IPS-18a (cell line): ENCODE results near the gene RBM33.

Experiments
- H3K27ac ChIP-seq: one replicate; pipeline ENCODE4 v1.5.1; 2013; ENCODE audit warnings: low read length
- H3K27me3 ChIP-seq: one replicate; pipeline ENCODE4 v1.6.1; 2013; ENCODE audit warnings: mild to moderate bottlenecking, low read length; ENCODE audit not compliant: control insufficient read depth, insufficient read depth
- H3K36me3 ChIP-seq: one replicate; pipeline ENCODE4 v1.6.1; 2013; ENCODE audit warnings: low read depth, low read length; ENCODE audit not compliant: control insufficient read depth
- H3K4me1 ChIP-seq: one replicate; pipeline ENCODE4 v1.6.1; 2013; ENCODE audit warnings: low read depth, low read length; ENCODE audit not compliant: control insufficient read depth
- H3K4me3 ChIP-seq: one replicate; pipeline ENCODE4 v1.5.1; 2013; ENCODE audit warnings: low read length
- H3K9ac ChIP-seq: one replicate; pipeline ENCODE4 v1.6.1; 2013; ENCODE audit warnings: mild to moderate bottlenecking, low read length, moderate library complexity
- H3K9me3 ChIP-seq: one replicate; pipeline ENCODE4 v1.6.1; 2013; ENCODE audit warnings: low read depth, low read length; ENCODE audit not compliant: control insufficient read depth

The RBM33 gene

GRCh38 chr7:155665957-155666287 lies 21.5 kb downstream of the RBM33 start:
- no peak overlapping the region for H3K4me3 ChIP-seq
- peaks cover 15% of the 10 kb centered on the region for H3K36me3 ChIP-seq
- peaks cover 16% of the 10 kb centered on the region for H3K4me1 ChIP-seq
- no peak overlapping the region for H3K9ac ChIP-seq
- H3K27me3 ChIP-seq = no peaks in the 10 kb centered on the region
- H3K27ac ChIP-seq = no peak overlapping the region
- no peaks in the 10 kb centered on the region for H3K9me3 ChIP-seq

- Histone ChIP-seq H3K27me3 (no peaks in the 10 kb centered on the region), H3K4me1 (peaks cover 12% of the 10 kb centered on the region), H3K4me3 (no peak overlapping the region), H3K27ac (no peak overlapping the region), H3K9me3 (no peaks in the 10 kb centered on the region), H3K36me3 (peaks cover 15% of the 10 kb centered on the region), H3K9ac (no peak overlapping the region)
Measured at GRCh38 chr7:155667241-155667829, 22.9 kb downstream of the RBM33 start.

- Histone ChIP-seq H3K4me3 (no peak overlapping the region), H3K9me3 (no peaks in the 10 kb centered on the region), H3K36me3 (peaks cover 18% of the 10 kb centered on the region), H3K9ac (peak overlapping the region; percentile 5), H3K4me1 (peaks cover 7% of the 10 kb centered on the region), H3K27ac (no peak overlapping the region), H3K27me3 (no peaks in the 10 kb centered on the region)
Measured at GRCh38 chr7:155669717-155670505, 25.4 kb downstream of the RBM33 start.

- H3K36me3 ChIP-seq = peaks cover 13% of the 10 kb centered on the region
- H3K4me3 ChIP-seq = no peak overlapping the region
- H3K9ac ChIP-seq = no peak overlapping the region
- H3K9me3 ChIP-seq = no peaks in the 10 kb centered on the region
- no peaks in the 10 kb centered on the region for H3K27me3 ChIP-seq
- H3K27ac ChIP-seq = no peak overlapping the region
- H3K4me1 ChIP-seq = peaks cover 7% of the 10 kb centered on the region
Measured at GRCh38 chr7:155670521-155670920, 26.1 kb downstream of the RBM33 start.

GRCh38 chr7:155674556-155674955 lies 30.1 kb downstream of the RBM33 start:
- Histone ChIP-seq H3K4me1 (peaks cover 5% of the 10 kb centered on the region), H3K27me3 (no peaks in the 10 kb centered on the region), H3K36me3 (peaks cover 6% of the 10 kb centered on the region), H3K9me3 (no peaks in the 10 kb centered on the region), H3K27ac (no peak overlapping the region), H3K4me3 (no peak overlapping the region), H3K9ac (no peak overlapping the region)

GRCh38 chr7:155676052-155676451 lies 31.6 kb downstream of the RBM33 start:
- Histone ChIP-seq H3K27ac (no peak overlapping the region), H3K4me1 (peaks cover 5% of the 10 kb centered on the region), H3K36me3 (peaks cover 16% of the 10 kb centered on the region), H3K27me3 (no peaks in the 10 kb centered on the region), H3K4me3 (no peak overlapping the region), H3K9ac (no peak overlapping the region), H3K9me3 (no peaks in the 10 kb centered on the region)

- Histone ChIP-seq H3K9ac (no peak overlapping the region), H3K9me3 (no peaks in the 10 kb centered on the region), H3K27me3 (no peaks in the 10 kb centered on the region), H3K27ac (no peak overlapping the region), H3K4me1 (peaks cover 5% of the 10 kb centered on the region), H3K36me3 (peaks cover 25% of the 10 kb centered on the region), H3K4me3 (no peak overlapping the region)
Measured at GRCh38 chr7:155677688-155678087, 33.2 kb downstream of the RBM33 start.

- H3K9ac ChIP-seq = no peak overlapping the region
- no peak overlapping the region for H3K4me3 ChIP-seq
- H3K9me3 ChIP-seq = no peaks in the 10 kb centered on the region
- H3K36me3 ChIP-seq = peaks cover 28% of the 10 kb centered on the region
- H3K27ac ChIP-seq = no peak overlapping the region
- H3K4me1 ChIP-seq = peaks cover 17% of the 10 kb centered on the region
- no peaks in the 10 kb centered on the region for H3K27me3 ChIP-seq
Measured at GRCh38 chr7:155680124-155680523, 35.7 kb downstream of the RBM33 start.

- H3K4me1 ChIP-seq = peaks cover 17% of the 10 kb centered on the region
- no peak overlapping the region for H3K27ac ChIP-seq
- H3K9me3 ChIP-seq = no peaks in the 10 kb centered on the region
- no peak overlapping the region for H3K4me3 ChIP-seq
- H3K36me3 ChIP-seq = peaks cover 31% of the 10 kb centered on the region
- no peaks in the 10 kb centered on the region for H3K27me3 ChIP-seq
- H3K9ac ChIP-seq = no peak overlapping the region
Measured at GRCh38 chr7:155680864-155681263, 36.4 kb downstream of the RBM33 start.

- H3K4me1 ChIP-seq = peaks cover 17% of the 10 kb centered on the region
- H3K27me3 ChIP-seq = no peaks in the 10 kb centered on the region
- no peak overlapping the region for H3K9ac ChIP-seq
- H3K27ac ChIP-seq = no peak overlapping the region
- no peaks in the 10 kb centered on the region for H3K9me3 ChIP-seq
- H3K4me3 ChIP-seq = no peak overlapping the region
- H3K36me3 ChIP-seq = peaks cover 33% of the 10 kb centered on the region
Measured at GRCh38 chr7:155681663-155682062, 37.2 kb downstream of the RBM33 start.

GRCh38 chr7:155682484-155682883 lies 38.0 kb downstream of the RBM33 start:
- no peaks in the 10 kb centered on the region for H3K27me3 ChIP-seq
- no peak overlapping the region for H3K4me3 ChIP-seq
- peaks cover 17% of the 10 kb centered on the region for H3K4me1 ChIP-seq
- H3K27ac ChIP-seq = no peak overlapping the region
- H3K9me3 ChIP-seq = no peaks in the 10 kb centered on the region
- no peak overlapping the region for H3K9ac ChIP-seq
- H3K36me3 ChIP-seq = peaks cover 32% of the 10 kb centered on the region

GRCh38 chr7:155683098-155683497 lies 38.6 kb downstream of the RBM33 start:
- Histone ChIP-seq H3K9ac (no peak overlapping the region), H3K27me3 (no peaks in the 10 kb centered on the region), H3K9me3 (no peaks in the 10 kb centered on the region), H3K36me3 (peaks cover 31% of the 10 kb centered on the region), H3K4me1 (peaks cover 17% of the 10 kb centered on the region), H3K27ac (no peak overlapping the region), H3K4me3 (no peak overlapping the region)
